AG04450 (cell line): ENCODE measurements around the gene E2F7. TPM values are rescaled to one million over a fixed set of nuclear protein-coding genes. Genes with fewer than 3 reads are reported as not detected.

ENCODE experiments used
- CTCF ChIA-PET: fragments of 300-600, 350-600 bp; formaldehyde crosslinking; extraction: SDS; loops from one replicate; lab custom pipeline; 2022; ENCODE audit warnings: antibody characterized with exemption, inconsistent platforms; lab: Charles Lee
- POLR2A ChIA-PET: fragments of 350-600 bp; formaldehyde crosslinking; extraction: SDS; loops from one replicate; lab custom pipeline; 2021; ENCODE audit warnings: antibody characterized with exemption, inconsistent platforms; lab: Yijun Ruan, JAX
- DNase-seq: peaks from one replicate; pipeline ENCODE4 v3.0.0-alpha.2; 2011; ENCODE audit warnings: low read depth, low spot score
- H3K27ac ChIP-seq: one replicate; pipeline ENCODE4 v1.5.1; 2012; ENCODE audit warnings: low read depth, low read length, control low read depth
- H3K27me3 ChIP-seq: one replicate; pipeline ENCODE4 v1.6.0; 2012; ENCODE audit warnings: low read length; ENCODE audit not compliant: control insufficient read depth, insufficient read depth
- H3K4me3 ChIP-seq: 2 replicates; pipeline ENCODE4 v1.5.1; 2011; ENCODE audit warnings: mild to moderate bottlenecking, low read depth, low read length, control low read depth
- H3K9me3 ChIP-seq: 2 replicates; pipeline ENCODE4 v1.5.1; 2012; ENCODE audit warnings: low read length; ENCODE audit not compliant: control insufficient read depth, insufficient read depth
- polyA plus RNA-seq: library from polyadenylated mRNA; depleted of rRNA; stranded (reverse); fragments of >200 nt; gene quantifications from 2 replicates; pipeline ENCODE4 v1.2.3, GENCODE V29; 2011; rRNA removed
- TF ChIP-seq, protein P1 (sequence below): IDR thresholded peaks from 2 replicates; pipeline ENCODE4 v1.5.1; 2011; ENCODE audit warnings: low read depth, low read length, control low read depth, inconsistent platforms

Gene E2F7
- polyA plus RNA-seq, 1 experiment, result 5.2 TPM

GRCh38 chr12:76983420-76983819 lies 81.9 kb downstream of the E2F7 start:
- POLR2A ChIA-PET, result interaction anchor here (0.7 kb wide), 1 partner anchor 111 kb away, joined by 3 read pairs; no protein-coding TSS in a partner anchor
- Histone ChIP-seq H3K27me3 (no peaks in the 10 kb centered on the region), H3K9me3 (peaks cover 11% of the 10 kb centered on the region), H3K27ac (no peak overlapping the region), H3K4me3 (no peak overlapping the region)
- no peak for DNase-seq
- CTCF ChIA-PET, result interaction anchor here (1.1 kb wide), 1 partner anchor 28 kb away, joined by 3 read pairs; no protein-coding TSS in a partner anchor
- TF ChIP-seq, protein P1, sequence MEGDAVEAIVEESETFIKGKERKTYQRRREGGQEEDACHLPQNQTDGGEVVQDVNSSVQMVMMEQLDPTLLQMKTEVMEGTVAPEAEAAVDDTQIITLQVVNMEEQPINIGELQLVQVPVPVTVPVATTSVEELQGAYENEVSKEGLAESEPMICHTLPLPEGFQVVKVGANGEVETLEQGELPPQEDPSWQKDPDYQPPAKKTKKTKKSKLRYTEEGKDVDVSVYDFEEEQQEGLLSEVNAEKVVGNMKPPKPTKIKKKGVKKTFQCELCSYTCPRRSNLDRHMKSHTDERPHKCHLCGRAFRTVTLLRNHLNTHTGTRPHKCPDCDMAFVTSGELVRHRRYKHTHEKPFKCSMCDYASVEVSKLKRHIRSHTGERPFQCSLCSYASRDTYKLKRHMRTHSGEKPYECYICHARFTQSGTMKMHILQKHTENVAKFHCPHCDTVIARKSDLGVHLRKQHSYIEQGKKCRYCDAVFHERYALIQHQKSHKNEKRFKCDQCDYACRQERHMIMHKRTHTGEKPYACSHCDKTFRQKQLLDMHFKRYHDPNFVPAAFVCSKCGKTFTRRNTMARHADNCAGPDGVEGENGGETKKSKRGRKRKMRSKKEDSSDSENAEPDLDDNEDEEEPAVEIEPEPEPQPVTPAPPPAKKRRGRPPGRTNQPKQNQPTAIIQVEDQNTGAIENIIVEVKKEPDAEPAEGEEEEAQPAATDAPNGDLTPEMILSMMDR, result no peak

DNA sequence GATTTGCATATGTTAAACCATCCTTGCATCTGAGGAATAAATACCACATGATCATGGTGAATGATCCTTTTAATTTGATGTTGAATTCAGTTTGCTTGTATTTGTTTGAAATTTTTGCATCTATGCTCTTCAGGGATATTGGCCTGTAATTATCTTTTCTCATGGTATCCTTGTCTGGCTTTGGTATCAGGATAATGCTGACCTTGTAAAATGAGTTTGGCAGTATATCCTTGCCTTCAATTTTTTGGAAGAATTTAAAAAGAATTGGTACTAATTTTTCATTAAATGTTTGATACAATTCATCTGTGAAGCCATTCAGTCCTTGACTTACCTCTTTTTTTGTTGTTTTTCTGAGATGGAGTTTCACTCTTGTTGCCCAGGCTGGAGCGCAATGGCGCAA lies 85.2 kb downstream of the E2F7 start:
- no peak for DNase-seq
- POLR2A ChIA-PET, result no interaction called here
- H3K27me3 ChIP-seq, result no peaks in the 10 kb centered on the region
- peaks cover 11% of the 10 kb centered on the region for H3K9me3 ChIP-seq
- TF ChIP-seq, protein P1, result no peak
- CTCF ChIA-PET, result no interaction called here
- H3K4me3 ChIP-seq, result no peak overlapping the region
- no peak overlapping the region for H3K27ac ChIP-seq

GRCh38 chr12:76976777-76977382 lies 88.5 kb downstream of the E2F7 start:
- Histone ChIP-seq H3K9me3 (no peaks in the 10 kb centered on the region), H3K4me3 (no peak overlapping the region), H3K27ac (no peak overlapping the region), H3K27me3 (no peaks in the 10 kb centered on the region)
- DNase-seq, result no peak
- TF ChIP-seq, protein P1, result no peak
- ChIA-PET CTCF (no interaction called here), POLR2A (no interaction called here)

Other genes with a start within 250 kb of the E2F7 start
- 95.9 and 108 TPM in 2 replicates for gene CSRP2, start 186.6 kb downstream of the E2F7 start, polyA plus RNA-seq